HG03432 (cell line): ENCODE measurements around the gene KCNC1.

Source experiments
- ATAC-seq: cut with Tn5 transposase; IDR thresholded peaks from one replicate; pipeline ENCODE4 v1.9.1; 2021; ENCODE audit warnings: mild to moderate bottlenecking, moderate library complexity; ENCODE audit not compliant: unreplicated experiment

Gene KCNC1

DNA sequence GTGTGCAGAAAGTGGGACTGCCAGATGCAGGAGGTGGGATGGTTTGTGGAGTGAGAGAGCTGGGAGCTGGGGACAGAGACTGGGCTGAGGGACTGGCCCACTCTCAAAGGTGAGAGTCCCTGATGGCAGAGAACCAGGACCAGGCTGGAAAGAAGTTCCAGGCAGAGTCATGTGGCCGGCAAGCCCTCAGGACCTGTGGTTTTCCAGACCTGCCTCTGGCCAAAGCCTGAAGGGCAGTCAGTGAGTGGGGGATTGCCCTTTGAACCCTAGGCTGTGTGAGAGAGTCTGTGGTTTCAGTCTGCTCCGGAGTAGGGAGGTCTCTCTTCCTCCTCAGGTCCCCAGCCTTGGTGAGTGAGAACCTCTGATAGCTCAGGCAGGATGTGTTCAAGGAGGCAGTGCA, 17.0 kb downstream of the KCNC1 start:
- ATAC-seq, result no peak

DNA sequence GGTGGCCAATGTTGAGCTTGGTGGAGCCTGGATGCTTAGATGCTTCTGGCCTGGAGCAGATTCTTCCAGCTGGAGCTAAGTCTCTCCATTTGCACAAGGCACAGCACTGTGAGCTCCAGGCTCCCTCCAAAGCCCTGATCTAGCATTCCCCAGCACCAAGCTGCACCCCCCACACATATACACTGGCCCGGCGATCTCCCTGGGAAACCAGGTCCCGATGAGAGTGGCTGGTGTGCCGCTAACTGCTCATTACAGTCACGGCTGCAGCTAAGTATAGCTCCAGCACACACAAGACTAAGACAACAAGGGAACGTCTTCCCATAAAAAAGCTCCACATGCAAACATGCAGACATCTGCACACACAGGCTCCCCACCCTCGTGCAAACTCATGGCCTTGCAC, 17.6 kb downstream of the KCNC1 start:
- ATAC-seq, result no peak

DNA sequence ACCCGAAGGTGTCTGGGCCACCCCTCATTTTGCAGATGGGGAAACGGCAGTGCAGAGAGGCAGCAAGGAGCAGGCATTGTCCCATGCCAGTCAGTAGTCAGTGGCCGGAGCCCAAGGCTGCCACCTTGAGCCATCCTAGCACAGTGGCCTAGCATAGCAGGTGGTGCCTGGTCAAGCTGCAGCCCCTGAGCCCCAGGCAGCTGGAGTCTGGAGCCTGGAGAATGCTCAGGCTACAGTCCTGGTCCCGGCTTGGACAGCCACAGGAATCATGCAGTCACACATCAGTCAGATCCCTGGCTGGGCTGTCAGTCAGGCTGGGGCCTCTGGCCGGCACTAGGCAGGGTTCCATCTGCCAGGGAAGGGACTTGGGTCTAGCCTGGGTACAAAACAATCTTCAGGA, 18.6 kb downstream of the KCNC1 start:
- no peak for ATAC-seq

DNA sequence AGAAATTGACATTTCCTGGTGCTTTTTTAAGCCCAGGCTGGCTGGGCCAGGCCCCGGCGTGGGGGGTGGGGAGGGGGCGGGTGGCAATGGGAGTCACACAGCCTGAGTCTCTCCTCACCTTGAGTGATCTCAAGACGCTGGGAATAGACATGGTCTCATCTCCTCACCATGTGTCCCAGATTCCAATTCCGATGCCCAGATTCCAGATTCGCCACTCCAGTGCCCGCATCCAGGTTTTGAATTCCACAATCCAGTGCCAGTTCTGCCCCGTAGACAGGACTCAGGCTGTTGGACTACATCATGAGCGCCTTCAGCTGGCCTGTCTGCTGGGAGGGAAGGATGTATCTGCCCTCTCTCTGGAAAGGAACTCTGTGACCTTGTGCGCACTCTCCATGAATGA, 19.1 kb downstream of the KCNC1 start:
- ATAC-seq, result no peak

DNA sequence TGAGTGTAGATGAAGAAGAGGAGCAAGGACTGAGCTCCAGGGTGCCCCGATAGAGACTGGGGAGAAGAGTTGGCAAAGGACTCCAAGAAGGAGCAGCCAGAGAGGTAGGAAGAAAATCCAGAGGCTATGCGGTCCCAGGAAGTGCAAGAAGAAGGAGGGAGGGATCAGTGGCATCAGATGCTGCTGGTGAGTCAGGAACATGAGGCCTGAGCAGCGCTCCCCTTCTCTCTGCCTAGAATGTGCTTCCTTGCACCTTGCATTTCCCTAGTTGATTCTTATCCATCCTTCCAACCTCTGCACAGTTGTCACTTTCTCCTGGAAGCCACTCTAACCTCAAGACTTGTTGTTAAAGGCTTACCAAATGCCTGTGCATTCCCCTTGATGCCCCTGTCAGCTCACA, 21.3 kb downstream of the KCNC1 start:
- no peak for ATAC-seq

DNA sequence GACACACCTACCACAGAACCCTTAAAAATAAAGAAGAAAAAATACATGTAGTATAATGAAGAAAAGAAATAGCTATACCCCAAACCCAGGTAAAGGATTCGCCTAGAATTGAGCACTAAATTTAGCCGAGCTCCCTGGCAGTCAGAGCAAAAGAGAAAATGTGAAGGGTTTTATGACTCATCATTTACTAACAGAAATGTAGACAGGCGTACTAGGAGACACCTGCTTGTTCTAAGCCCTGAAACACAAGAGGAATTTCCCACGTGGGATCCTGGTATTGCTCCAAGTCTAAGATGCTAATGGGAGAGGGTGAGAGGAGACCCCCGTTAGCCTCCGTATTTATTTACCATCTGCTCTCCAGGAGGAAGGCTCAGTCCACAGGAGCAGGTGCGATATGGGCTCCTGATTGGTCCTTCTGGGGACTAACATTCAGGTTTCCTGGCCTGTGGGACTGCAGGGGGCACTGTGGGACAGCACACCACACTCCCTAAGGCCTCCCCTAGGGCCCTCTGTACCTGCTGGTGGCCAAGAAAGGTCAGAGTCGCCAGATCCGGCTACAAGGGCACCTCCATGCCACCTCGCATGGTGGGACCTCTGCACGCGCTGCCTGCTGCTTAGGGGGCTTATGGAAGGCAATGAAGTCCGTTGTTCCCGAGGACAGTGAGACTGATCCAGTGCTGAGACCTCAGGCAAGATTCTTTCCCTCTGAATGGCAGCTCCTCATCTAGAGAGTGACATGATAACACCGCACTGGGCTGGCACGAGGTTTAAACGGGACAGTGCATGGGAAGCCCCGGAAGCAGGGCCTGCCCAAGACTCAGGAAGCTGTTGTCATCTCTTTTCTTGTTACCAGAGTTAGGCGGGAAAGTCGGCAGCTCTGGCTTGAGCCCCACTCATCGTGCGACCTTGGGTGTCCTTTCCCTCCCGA, 25.8 kb downstream of the KCNC1 start:
- peak; percentile 70 for ATAC-seq

DNA sequence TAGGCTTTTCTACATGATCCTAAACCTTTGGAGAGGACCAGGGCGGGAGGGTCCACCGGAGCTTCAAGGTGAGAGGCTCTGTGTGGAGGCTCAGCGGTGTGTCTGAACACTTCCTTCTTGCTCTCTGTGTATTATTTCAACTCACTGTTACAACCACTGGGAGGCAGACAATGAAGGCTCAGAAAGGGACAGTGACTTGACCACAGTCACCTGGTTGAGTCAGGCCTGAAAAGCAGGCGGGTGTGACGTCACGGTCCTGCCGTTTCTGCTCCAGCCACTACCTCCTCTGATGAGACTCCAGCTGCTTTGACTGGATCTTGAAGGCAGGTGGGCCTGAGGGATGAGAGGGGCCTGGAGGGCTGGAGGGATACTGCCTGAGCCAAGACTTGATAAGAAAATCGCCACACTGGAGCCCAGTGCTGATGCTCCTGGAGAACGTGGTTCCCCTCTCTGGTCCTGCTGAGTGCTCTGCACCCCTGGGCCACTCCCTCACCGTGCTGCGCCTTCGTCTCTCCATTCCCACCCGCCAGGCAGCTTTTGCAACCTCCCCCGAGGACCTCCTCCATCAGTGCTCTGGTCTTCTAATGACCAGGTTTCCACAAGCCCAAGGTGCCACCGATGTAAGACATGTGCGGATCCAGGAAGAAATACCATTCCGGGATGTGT, 27.9 kb downstream of the KCNC1 start:
- ATAC-seq, result peak; percentile 64

DNA sequence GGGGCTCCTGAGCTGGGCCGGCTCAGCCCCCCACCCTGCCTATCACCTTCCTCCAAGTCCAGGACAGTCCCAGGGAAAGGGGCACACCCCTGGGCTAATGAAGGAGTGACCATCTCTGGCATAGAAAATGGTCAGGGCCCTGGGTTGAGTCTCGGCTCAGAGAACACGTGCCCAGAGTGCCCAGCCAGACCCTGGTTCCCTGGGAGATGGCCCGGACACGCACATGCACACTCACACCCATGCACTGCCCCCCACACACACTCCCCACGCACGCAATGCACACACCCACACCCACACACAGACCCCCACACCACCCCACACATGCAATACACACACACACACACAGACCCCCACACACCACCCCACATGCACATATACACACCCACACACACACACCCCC, 28.7 kb downstream of the KCNC1 start:
- no peak for ATAC-seq

DNA sequence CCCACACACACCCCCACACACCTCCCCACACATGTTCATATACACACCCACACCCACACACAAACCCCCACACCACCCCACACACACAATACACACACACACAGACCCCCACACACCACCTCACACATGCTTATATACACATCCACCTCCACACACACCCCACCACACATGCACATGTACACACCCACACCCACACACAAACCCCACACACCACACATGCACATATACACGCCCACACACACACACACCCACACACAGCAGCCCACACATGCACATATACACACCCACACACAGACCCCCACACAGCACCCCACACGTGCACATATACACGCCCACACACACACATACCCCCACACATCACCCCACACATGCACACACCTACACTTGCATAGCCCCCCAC, 29.1 kb downstream of the KCNC1 start:
- ATAC-seq, result no peak

DNA sequence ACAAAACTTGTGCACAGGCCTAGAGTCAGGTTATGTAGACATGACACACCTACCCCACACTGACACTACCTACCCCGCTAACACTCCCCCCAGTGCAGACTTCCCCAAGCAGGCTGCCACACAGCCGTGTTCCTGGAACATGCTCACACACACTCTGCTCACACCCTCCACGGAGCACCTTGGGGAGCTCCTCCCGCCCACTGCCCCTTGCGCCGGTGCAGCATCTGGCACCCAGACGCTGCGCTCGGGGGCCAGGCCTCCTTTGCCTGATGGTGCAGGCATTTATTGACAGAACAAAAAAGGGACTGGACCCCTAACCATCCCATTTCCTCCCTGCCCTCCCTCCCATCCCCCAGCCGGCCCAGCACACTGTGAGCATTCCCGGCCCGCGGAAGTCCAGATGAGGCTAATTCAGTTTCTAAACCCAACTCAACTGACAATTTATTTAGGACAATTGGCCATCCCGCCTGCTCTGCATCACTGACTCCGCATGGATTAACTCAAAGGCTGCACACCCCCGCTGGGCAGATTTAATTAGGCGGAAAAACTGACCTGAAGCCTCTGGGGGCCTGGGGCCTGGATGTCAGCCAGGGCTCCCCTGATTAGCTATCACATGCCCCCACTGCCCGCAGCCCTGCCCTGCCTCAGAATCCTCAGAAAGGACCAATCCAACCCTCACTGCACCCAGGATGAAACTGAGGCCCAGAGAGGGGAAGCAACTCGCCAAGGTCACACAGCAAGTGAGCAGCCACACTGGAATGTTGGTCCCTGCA, 30.1 kb downstream of the KCNC1 start:
- ATAC-seq, result no peak

DNA sequence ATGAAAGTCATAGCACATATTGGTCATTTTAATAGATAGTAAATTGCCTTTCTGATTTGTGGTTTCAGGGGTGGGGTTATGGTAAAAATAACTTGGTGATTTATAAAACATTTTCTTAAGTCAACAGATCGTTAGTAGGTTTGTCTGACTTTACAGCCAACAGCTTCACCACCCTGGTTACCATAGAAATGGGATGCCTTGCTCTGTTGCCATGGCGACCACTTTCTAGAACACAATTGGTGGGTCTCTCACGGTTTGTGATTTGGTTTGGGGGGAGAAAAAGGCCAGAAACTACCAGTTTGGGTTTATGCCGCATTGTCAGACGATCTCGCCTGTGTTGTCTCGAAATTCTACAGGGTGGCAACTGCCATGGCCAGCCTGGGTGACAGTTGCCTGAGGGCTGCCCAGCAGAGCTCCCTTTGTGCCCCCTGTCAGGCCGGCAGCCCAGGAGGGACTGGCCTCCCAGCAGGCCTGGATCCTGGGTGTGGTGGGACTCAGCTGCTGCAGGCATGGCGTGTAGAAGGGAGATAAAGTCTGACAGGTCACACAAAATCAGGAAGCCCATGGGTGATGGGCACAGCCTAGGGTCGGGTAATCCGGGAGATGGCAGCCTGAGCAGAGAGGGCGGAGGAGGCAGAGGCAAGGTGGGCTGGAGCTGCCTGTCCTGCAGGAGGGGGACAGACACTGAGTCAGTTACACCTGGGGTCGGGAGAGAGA, 30.9 kb downstream of the KCNC1 start:
- no peak for ATAC-seq

DNA sequence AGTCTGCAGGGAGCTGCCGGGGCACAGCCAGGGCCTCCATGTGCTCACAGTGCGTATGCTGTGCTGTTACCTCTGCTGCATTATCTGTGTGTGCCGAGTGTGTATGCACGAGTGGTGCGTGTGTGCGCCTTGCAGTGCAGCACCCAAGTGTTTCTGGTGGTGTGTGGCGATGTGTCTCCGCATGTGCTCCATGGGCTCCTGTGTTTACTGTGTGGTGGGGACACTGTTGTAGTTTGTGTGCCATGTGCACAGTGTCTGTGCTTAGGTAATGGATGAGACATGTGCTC, 31.4 kb downstream of the KCNC1 start:
- ATAC-seq, result no peak

DNA sequence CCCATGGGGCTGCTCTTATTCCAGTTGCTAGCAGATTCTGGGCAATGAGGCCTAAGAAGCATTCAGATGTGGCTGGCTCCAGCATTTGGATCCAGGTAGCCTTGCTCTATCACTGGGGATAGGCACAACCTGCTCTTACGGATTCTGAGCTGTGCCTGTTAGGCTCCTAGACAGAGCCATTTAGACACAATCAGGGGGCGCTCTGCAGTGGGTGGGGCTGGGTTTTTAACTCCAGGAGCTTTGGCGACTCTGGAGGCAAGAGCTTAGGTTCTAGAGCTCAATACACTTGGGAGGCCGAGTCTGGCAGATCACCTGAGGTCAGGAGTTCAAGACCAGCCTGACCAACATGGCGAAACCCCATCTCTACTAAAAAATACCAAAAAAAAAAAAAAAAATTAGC, 32.0 kb downstream of the KCNC1 start:
- no peak for ATAC-seq

DNA sequence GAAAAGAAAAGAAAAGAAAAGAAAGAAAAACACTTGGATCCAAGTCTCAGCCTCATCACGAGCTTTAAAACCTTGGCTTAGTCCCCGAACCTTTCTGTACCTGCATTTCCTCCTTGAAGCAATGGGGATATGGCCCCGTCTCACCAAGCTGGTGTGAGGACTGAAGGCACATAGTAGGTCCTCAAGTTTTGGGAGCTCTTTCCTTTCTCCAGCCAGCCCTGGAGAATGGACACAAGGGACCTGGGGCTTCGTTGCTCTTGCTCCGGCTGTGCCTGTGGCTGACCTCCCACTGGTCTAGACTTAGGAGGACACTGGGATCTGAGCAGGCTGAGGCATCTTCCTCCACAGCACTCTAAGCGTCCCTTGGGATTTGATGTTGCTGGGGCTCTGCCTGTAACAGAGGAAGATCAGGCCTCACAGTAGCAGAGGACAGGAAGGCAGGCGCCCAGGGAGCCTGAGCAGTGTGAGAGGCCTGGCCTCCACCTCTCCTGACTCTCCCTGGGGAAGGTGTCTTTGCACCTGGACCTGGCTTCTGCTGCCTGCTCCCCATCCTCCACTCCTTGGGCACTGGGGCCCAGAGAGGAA, 32.8 kb downstream of the KCNC1 start:
- no peak for ATAC-seq

DNA sequence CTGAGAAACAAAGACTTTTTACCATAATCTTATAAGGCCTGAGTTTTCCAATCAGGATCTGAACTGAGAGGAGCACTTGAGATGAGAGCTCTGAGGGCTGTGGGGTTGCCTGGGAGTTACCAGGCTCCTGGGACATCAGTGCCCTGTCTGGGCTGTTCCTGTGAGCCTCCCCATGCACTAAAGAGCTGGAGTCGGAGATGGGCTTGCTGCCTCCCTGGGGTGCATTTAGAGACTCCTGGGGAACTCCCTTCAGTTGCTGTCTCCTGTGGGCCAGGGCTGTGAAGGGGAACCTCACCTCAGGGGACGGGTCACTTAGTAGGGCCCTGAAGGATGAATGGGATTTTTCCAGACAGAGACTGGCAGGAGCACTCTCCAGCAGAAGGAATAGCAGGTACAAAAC, 33.3 kb downstream of the KCNC1 start:
- ATAC-seq, result no peak

DNA sequence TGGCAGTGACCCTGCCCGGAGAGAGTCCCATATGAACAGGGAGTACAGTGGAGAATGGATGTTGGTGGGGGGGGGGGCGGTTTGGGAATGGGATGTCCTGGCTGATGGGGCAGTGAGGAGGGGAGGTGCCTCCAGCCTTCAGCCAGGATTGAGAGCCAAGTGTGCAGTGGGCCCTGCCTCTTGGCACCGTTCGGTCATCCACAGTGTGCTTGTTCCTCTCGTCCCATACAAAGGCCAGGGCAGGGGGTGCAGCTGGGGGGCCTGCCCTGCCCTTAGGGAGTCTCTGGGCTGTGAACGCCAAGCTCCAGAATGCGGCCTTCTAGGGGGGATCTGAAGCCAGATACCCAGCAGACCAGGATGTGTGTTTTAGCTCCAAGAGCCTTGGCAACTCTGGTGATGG, 34.0 kb downstream of the KCNC1 start:
- ATAC-seq, result no peak

DNA sequence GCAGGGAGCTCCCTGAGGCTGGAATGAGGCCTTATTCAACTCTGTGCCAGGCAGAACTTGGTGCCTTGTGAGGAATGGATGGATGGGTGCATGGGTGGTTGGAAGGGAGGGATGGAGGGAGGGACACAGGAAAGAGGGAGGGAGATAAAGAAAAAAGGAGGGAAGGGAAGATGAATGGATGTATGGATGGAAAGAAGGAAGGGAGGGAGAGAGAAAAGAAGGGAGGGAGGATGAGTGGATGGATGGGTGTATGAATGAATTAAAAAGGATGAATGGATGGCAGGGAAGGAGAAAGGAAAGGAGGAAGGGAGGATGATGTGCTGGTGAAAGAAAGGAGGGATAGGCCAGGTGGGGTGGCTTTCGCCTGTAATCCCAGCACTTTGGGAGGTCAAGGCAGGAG, 34.6 kb downstream of the KCNC1 start:
- no peak for ATAC-seq

DNA sequence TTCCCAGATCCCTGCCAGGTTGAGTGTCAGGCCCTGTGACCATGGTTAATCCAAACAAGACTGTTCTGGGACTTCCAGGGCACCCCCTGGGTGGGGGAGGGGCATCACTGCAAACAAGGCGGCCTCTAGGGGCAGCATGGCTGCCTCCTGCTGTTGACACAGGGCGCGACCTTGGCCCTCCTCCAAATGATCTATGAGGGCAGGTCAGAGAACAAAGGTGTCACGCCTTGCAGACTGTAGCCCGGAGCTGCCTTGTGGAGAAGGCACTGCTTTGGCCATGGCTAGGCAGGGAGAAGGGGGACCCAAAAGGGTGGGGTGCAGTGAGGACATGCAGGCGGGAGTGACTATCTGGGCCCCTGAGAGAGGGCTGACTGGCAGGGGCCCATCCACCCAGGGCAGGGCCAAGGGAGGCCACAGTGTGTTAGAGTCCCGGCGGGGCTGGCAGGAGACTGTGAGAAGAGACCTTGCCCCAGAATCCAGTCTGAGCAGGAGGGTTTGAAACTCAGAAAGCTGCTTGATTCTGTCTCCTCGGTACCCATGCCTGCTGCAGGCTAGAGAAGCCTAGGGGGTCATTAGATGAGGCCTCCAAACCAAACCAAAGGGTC, 35.6 kb downstream of the KCNC1 start:
- ATAC-seq, result no peak

DNA sequence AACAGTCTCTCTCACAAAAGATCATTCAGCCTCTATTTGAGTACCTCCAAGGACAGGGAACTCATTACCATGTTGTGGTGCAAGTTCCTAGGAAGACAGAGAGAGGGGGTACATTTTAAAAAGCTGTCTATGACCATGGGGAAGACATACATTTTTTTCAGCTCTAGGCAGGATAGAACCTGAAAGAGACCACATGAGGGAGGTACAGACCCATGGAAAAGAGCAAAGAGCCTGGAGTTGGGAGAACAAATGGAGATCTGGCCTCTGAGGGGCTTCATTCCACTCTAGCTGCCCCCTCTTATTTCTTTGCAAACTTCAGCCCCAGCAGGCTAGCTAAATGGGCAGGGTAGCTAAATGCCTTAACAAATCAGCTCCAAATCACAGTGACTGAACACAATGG, 36.3 kb downstream of the KCNC1 start:
- ATAC-seq, result no peak

DNA sequence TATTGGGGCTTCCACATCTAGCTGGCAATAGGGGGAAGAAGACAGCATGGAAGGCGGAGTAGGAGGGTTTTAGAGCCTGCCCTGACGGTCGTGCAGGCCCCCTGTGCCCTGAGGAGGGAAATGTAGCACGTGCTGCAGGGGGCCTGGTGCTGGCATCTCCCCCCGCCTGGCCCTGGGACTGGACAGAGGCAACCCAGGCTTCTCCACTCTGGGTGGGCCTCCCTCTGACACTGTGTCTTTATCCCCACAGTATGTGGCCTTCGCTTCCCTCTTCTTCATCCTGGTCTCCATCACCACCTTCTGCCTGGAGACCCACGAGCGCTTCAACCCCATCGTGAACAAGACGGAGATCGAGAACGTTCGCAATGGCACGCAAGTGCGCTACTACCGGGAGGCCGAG, 36.8 kb downstream of the KCNC1 start:
- no peak for ATAC-seq
